Hematopoietic multipotent progenitor cell treated with erythropoietin and hydrocortisone succinate and interleukin-3 and kit ligand, for 8 days (in vitro differentiated cells): Measurements from ENCODE around the gene ATP2B1.

Experiments used
- DNase-seq: peaks from one replicate; pipeline ENCODE4 v3.0.0-alpha.2; 2015

ATP2B1 gene

DNA sequence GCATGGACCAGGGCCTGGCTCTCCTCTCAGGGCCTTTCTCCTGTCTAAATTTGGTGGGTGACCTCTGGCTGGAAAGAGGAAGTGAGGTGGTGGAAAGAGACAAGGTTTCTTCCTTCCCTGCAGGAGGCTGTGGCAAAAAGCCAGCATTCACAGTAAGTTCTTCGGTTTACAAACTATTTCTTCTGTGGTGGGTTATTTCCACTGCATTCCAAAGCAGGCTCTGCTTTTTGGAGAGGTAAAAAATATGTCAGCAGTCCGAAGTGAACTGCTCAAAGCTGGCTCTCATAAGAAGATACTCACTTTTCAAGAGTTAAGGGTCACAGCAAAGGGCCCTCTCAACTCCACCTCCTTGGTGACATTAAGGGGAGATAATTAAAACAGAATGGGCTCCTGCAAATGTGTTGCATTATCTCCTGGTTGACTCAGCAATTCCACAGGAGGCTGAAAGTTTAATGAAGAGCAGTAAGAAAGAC is 133.9 kb downstream of the ATP2B1 start:
- DNase-seq = peak; percentile 79

DNA sequence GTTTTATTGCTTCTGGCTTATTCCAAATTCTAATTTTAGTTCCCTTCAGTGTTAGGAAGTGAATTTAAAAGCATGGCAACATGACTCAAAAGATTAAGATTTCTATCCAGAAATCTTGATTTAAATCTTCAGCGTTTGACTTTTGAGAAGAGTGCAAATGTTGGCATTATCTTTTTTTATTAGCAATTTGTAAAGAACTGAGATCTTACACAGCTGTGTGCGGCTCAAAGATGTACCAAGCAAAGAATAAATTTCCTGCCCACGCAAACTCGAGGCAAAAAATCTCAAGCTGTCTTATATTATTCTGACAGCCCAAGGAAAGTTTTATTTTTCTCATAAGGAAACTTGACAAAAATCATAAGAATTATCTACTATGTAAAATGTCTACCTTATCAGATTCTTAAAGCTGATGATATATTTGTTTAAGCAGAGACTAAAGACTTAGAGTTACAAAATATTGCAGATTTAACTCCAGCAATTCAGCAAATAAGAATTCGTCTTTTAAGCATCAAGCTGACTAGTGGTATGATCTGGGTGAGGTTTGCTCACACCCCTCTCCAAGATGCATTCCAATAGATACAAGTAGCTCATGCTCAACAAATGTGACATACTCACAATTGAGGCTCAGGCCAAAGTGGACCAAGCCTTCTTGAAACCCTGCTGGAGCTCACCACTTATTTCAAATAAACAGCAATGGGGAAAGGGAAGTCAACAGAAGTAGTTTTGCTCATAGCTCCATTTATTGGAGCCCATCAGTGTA is 135.4 kb downstream of the ATP2B1 start:
- DNase-seq = no peak

DNA sequence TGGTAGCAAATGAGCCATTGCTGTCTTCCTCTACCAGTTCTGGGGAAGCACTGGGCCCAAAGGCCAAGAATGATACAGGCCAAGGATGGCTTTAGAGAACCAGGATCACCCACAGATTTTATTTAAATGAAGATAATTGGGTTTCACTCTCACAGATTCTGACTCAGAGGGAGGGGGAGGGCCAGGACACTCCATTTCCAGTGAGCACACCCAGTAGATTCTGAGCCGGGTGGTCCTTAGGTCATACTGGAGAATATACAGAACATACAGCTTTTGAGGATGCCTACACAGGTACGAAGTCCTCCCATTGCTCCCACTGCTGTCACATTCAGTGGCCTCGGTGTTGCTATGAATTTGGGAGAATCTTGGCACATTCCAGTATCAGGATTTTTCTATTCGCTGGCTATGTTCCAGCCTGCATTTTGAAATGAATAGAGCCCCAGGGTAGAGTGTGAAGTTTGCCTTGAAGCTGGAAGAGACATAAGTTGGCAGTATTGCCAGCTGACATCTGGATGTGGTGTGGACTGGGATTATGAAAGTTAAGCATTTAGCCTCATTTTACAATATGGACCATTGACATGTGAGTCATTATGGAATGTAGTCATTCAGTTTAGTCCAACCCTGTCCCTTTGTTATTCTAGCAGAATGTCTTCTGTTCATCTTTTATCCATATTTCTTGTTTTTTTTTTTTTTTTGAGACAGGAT is 137.0 kb downstream of the ATP2B1 start:
- no peak for DNase-seq

GRCh38 chr12:89568484-89568883 is 140.2 kb downstream of the ATP2B1 start:
- DNase-seq = no peak

DNA sequence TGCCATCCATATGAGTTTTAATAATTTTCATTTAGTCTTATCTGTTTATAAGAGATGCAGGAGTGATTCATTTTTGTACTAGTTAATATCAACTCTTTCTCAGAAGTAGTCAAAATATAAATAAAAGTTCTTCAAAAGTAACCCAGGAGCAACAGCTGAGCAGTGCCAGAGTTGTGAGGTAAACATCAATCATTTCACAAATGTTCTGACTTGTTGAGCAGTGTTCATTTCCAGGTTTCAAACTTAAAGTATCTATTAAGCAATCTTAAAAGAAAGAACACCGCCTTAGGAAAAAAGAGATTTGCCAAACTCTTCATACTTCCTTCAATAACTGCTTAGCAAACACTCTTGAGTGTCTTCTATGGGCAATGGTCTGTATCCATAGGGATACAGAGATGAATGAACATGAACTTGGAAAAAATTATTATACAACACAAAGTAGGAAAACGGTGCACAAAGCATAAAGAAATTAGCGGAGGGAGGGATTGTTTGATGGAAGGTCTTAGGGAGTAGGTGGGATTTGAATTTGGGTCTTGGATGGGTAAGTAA is 140.9 kb downstream of the ATP2B1 start:
- DNase-seq = no peak

GRCh38 chr12:89566615-89567014 is 142.0 kb downstream of the ATP2B1 start:
- DNase-seq = no peak

DNA sequence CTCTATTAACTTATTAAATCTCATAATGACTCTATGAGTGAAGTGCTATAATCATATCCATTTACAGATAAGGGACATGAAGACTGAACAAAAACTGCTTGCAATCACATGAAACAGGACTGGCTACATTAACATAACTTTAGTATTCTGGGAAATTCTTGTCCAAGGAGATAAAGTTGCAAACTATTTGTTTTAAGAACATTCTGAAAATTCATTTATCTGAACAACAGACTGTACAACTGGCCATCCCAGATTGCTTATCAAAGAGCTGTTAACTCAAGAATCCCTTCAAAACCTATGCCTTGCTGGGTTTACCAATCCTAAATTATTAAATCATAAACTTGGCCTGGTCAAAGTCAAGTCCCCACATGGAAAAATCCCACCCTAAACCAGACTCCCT is 143.6 kb downstream of the ATP2B1 start:
- peak; percentile 25 for DNase-seq

DNA sequence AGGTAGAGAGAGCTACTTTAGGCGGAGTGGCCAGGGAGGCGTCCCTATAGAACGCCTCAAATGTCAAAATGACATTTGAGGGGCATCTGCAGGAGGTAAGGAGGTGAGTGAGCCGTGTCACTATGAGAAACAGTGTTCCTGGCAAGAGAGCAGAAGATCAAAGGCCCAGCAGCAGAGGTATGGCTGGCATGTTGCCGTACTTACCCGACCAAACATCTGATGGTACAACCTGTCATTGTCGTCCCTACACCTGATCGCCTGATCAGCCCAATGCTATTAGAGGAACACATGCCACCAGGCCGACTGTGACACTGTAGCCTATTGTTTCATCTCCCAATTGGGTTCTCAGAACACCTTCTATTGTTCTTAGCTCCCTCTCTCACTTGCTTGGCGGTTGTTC is 148.9 kb downstream of the ATP2B1 start:
- DNase-seq = no peak

- DNase-seq = no peak
Measured at GRCh38 chr12:89556976-89557375, 151.7 kb downstream of the ATP2B1 start.

- DNase-seq = no peak
Measured at GRCh38 chr12:89552376-89552775, 156.3 kb downstream of the ATP2B1 start.

DNA sequence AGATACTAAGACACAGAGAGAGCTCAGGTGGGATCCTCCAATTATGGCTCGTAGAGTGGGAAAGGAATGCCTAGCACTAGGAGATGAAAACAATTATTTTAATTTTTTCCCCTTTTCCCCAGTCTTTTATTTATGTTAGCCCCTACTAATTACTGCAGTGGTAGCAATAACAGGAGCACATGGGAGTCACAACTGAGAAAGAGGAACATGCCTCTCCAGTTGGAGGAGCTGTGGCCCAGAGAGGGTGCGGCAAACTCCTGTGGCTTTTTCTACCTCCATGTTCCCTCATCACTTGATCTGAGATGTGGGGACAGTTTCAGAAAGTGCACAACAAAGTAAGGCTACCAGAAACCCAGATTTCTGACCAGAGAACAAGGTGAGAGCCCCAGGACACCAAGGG is 156.9 kb downstream of the ATP2B1 start:
- DNase-seq = no peak

DNA sequence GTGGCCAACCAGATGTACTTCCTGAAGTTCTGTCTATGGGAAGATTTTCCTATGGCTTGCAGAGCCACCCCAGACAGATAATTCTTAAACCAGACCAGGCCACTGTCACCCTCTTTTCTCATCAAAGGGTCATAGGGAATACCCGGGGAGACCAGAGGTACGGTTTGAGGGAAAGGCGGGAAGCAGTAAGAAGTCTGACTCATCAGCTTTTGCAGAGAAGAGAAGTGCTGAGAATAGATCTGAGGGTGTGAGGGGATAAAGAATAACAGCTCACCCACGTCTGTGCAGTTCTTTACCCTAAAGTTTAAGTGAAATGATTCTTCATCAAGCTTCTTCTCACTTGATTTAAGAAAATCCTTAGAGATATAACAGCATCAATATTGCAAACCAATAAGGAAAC is 161.5 kb downstream of the ATP2B1 start:
- no peak for DNase-seq

- DNase-seq = no peak
Measured at GRCh38 chr12:89546151-89546550, 162.5 kb downstream of the ATP2B1 start.

DNA sequence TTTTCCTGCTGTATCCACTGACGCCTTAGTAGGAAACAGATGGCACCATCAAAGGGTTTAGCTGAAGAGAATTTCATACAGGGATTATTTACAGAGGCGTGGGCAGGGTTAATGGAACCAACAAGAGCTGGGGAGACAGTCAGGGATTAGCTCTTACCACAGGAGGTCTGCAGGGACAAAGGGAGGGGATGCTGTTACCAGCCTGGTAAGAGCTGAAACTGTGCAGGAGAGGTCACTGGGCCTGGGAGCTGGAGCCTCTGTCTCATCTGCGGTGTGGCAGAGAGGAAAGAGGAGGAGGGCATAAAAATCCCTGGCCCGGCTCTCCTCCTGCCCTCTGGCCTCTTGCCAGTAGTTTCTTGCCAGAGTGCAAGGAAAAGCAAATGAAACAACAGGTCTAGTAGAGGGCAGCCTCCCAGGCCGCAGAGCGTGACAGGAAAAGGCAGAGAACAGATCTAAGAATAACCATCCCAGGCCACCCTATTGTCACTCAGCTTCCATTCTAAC is 163.9 kb downstream of the ATP2B1 start:
- peak; percentile 12 for DNase-seq

GRCh38 chr12:89544022-89544421 is 164.6 kb downstream of the ATP2B1 start:
- peak; percentile 80 for DNase-seq

GRCh38 chr12:89542912-89543592 is 165.6 kb downstream of the ATP2B1 start:
- DNase-seq = peak; percentile 87

- no peak for DNase-seq
Measured at GRCh38 chr12:89542236-89542635, 166.4 kb downstream of the ATP2B1 start.

DNA sequence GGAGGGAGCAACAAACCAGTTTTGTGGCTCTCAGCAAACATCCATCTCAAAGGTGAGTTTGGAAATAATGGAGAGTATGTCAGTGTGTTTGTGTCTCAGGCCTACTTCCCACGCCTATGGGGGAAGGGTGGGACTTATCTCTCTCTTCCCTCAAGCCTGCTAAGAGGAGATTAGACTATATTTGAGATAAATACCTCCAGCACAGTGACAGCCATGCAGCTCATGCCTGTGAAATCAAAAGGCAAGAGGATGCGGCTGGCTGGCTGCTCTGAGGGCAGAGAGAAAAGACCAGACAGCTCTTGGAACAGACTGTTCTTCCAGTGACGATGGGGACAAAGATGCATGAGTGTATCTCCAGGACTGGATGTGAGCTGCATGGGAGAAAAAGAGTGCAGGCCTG is 168.1 kb downstream of the ATP2B1 start:
- peak; percentile 91 for DNase-seq

DNA sequence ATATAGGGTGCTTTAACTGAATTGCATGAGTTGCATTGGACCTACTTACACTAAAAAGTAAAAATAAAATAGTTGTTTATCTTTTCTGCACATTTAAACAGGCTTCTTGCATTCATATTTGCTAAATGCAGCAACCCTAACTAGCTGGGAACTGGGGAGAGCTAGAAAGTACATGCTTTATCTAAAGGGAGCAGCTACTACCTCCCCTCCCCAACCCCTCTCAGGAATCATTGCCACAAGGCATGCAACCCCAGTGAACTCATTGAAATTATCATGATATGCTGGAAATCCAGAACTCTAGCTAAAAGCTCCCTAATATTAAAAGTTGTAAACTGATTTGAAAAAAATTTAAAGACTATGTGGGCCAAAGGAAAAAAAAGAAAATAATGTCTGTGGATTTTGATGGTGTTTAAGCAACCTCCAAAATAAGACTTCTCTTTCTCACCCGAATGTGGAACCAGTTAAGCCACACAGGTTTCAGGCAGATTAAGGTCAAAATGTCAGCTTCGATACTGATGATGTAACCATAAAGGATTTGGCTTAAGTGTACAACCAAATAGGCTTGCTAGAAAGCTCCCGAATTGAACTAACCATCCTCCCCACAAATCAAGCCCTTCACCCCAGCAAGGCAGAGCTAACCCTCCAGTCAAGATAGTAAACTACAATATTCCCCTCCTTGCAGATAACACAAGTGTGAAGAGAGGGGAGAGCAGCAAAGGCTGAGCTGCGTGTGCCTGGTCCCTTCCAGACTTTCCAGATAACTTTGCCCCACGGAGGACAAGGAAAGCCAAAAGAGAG is 169.0 kb downstream of the ATP2B1 start:
- peak; percentile 53 for DNase-seq

DNA sequence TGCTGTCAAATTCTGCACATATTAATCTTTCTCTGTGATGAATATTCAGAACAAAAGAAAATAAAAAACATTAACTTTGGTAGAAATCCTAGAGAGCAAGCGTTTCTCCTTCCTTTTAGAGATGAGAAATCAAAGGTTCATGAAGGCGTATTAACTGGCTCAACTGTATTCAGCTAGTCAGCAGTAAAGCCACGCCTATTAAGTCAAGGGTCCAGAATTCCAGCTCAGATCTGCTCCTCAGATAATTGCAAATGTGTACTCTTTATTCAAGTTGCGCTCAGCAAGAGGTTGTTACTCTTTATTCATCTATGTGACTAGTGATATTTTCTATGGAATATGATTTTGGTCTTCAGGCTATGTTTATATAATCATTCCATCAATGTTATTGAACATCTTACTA is 169.7 kb downstream of the ATP2B1 start:
- DNase-seq = no peak
